ENCODE results near the gene NBEA. TPM values are rescaled to one million over a fixed set of nuclear protein-coding genes. Genes with fewer than 3 reads are reported as not detected.
A peak's percentile ranks its signal among the peaks of the same experiment; 100 is the strongest.

NBEA gene
- total RNA-seq, 1 donor from 2014 or later, result 37.1 TPM

- no peak for DNase-seq (ENCODE audit: low spot score)
Observed at GRCh38 chr13:35501661-35502235, 559.7 kb downstream of the NBEA start.

GRCh38 chr13:35502456-35502855 is 560.4 kb downstream of the NBEA start:
- no peak for DNase-seq (ENCODE audit: low spot score)

- DNase-seq (ENCODE audit: low spot score), result peak; percentile 70
Observed at GRCh38 chr13:35512271-35512920, 570.3 kb downstream of the NBEA start.

GRCh38 chr13:35514061-35514477 is 572.0 kb downstream of the NBEA start:
- no peak for DNase-seq (ENCODE audit: low spot score)

- no peak for DNase-seq (ENCODE audit: low spot score)
Observed at GRCh38 chr13:35514801-35515502, 572.9 kb downstream of the NBEA start.

GRCh38 chr13:35518337-35518946 is 576.4 kb downstream of the NBEA start:
- no peak for DNase-seq (ENCODE audit: low spot score)

GRCh38 chr13:35524171-35524570 is 582.1 kb downstream of the NBEA start:
- DNase-seq (ENCODE audit: low spot score), result no peak

GRCh38 chr13:35526577-35526976 is 584.5 kb downstream of the NBEA start:
- DNase-seq (ENCODE audit: low spot score), result no peak

- no peak for DNase-seq (ENCODE audit: low spot score)
Observed at GRCh38 chr13:35527451-35527850, 585.4 kb downstream of the NBEA start.

GRCh38 chr13:35530147-35530546 is 588.1 kb downstream of the NBEA start:
- DNase-seq (ENCODE audit: low spot score), result no peak

GRCh38 chr13:35530581-35530980 is 588.5 kb downstream of the NBEA start:
- DNase-seq (ENCODE audit: low spot score), result no peak

GRCh38 chr13:35531526-35531925 is 589.5 kb downstream of the NBEA start:
- peak; percentile 8 for DNase-seq (ENCODE audit: low spot score)

GRCh38 chr13:35534343-35534742 is 592.3 kb downstream of the NBEA start:
- no peak for DNase-seq (ENCODE audit: low spot score)

GRCh38 chr13:35548790-35549189 is 606.7 kb downstream of the NBEA start:
- no peak for DNase-seq (ENCODE audit: low spot score)

- no peak for DNase-seq (ENCODE audit: low spot score)
Observed at GRCh38 chr13:35549481-35549880, 607.4 kb downstream of the NBEA start.

GRCh38 chr13:35552172-35552844 is 610.2 kb downstream of the NBEA start:
- no peak for DNase-seq (ENCODE audit: low spot score)

GRCh38 chr13:35554972-35555623 is 613.0 kb downstream of the NBEA start:
- no peak for DNase-seq (ENCODE audit: low spot score)

GRCh38 chr13:35557475-35557874 is 615.4 kb downstream of the NBEA start:
- no peak for DNase-seq (ENCODE audit: low spot score)

- no peak for DNase-seq (ENCODE audit: low spot score)
Observed at GRCh38 chr13:35561540-35561939, 619.5 kb downstream of the NBEA start.

GRCh38 chr13:35565273-35565672 is 623.2 kb downstream of the NBEA start:
- no peak for DNase-seq (ENCODE audit: low spot score)

GRCh38 chr13:35566340-35566739 is 624.3 kb downstream of the NBEA start:
- DNase-seq (ENCODE audit: low spot score), result peak; percentile 58

Data from umbilical cord (tissue), 2 donors.